Measurements from ENCODE around the gene YWHAH. TPM values are rescaled to one million over a fixed set of nuclear protein-coding genes. Genes with fewer than 3 reads are reported as not detected.

YWHAH gene
- total and polyA plus RNA-seq, 9 of the 15 experiments (the other 6 are each of a cell fraction or from before 2014, with no cell fraction given), result 32.0 to 177 (median 114) TPM

DNA sequence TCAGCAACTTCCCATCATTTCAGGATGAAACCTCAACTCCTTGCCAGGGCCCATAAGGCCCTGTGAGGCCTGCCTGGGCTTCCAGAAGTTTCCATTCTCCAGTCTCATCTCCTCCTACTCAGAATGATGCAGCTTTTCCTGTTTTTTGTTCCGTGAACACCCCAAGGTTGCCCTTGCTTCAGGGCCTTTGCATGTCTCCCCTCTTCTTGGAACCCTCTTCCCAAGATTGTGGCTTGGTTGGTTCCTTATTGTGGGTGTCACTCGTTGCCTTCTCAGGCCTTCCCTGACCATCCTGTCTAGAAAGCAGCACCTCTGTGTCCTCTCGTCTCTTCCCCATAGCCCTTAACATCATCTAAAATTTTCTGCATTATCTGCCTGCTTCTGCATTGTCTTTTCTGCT is 23.2 kb upstream of the YWHAH start:
- Histone ChIP-seq H3K36me3 (ENCODE audit: control insufficient read depth, insufficient read depth, low read length) (no peaks in the 10 kb centered on the region; the same call in 2 of the 3 replicates), H3K9ac (ENCODE audit: insufficient read depth in 1 of 2, low read depth in 2 of 2, low read length in 2 of 2) (no peak overlapping the region; a peak in 1 of 4 replicates), H3K9me1 (ENCODE audit: control insufficient read depth, insufficient read depth, low read length) (peaks cover 4% of the 10 kb centered on the region), H3K27ac (ENCODE audit: extremely low read depth, low read depth, low read length) (no peak overlapping the region), H3K27me3 (ENCODE audit: control insufficient read depth in 2 of 2, insufficient read depth in 2 of 2, low read length in 2 of 2) (no peaks in the 10 kb centered on the region), H3K4me2 (ENCODE audit: insufficient read depth, low read length) (no peak overlapping the region), H3K4me3 (no peak overlapping the region), H3K9me3 (replicated peaks; ENCODE audit: control insufficient read depth, insufficient read depth, low read depth, low read length) (no peaks in the 10 kb centered on the region), H2AFZ (ENCODE audit: low read depth, low read length) (no peak overlapping the region), H4K20me1 (replicated peaks; ENCODE audit: control insufficient read depth, insufficient read depth, low read length) (no peaks in the 10 kb centered on the region), H3K4me1 (replicated peaks in 1 of 2; ENCODE audit: control insufficient read depth in 2 of 2, insufficient read depth in 2 of 2, low read length in 2 of 2) (peaks cover 0 to 8% of the 10 kb centered on the region in 2 experiments; a peak in 4 of 5 replicates), H3K79me2 (ENCODE audit: control insufficient read depth, insufficient read depth, low read length) (no peaks in the 10 kb centered on the region)
- BruUV-seq (replicated peaks), result no TSS peak
- intact Hi-C loops (cut with micrococcal nuclease), result no loop called here
- TF ChIP-seq CBX1 (IDR thresholded peaks at IDR 0.05; ENCODE audit: low read depth) (no peak), HDAC8 (tag; IDR thresholded peaks at IDR 0.05) (no peak), FOS (IDR thresholded peaks at IDR 0.05; ENCODE audit: extremely low read depth, insufficient read length) (no peak), MED1 (CRISPR knock-in tag; IDR thresholded peaks at IDR 0.05; ENCODE audit: borderline replicate concordance) (no peak), ELF2 (CRISPR knock-in tag; IDR thresholded peaks at IDR 0.05) (no peak), PURB (CRISPR knock-in tag; IDR thresholded peaks at IDR 0.05; ENCODE audit: low read depth) (no peak), SRSF3 (IDR thresholded peaks at IDR 0.05; ENCODE audit: insufficient read depth, low read length) (no peak), HMG20B (CRISPR knock-in tag; IDR thresholded peaks at IDR 0.05) (no peak)
- TF ChIP-seq, protein P1, sequence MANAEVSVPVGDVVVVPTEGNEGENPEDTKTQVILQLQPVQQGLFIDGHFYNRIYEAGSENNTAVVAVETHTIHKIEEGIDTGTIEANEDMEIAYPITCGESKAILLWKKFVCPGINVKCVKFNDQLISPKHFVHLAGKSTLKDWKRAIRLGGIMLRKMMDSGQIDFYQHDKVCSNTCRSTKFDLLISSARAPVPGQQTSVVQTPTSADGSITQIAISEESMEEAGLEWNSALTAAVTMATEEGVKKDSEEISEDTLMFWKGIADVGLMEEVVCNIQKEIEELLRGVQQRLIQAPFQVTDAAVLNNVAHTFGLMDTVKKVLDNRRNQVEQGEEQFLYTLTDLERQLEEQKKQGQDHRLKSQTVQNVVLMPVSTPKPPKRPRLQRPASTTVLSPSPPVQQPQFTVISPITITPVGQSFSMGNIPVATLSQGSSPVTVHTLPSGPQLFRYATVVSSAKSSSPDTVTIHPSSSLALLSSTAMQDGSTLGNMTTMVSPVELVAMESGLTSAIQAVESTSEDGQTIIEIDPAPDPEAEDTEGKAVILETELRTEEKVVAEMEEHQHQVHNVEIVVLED (CRISPR knock-in tag; IDR thresholded peaks at IDR 0.05), result no peak
- TF ChIP-seq, protein P2, sequence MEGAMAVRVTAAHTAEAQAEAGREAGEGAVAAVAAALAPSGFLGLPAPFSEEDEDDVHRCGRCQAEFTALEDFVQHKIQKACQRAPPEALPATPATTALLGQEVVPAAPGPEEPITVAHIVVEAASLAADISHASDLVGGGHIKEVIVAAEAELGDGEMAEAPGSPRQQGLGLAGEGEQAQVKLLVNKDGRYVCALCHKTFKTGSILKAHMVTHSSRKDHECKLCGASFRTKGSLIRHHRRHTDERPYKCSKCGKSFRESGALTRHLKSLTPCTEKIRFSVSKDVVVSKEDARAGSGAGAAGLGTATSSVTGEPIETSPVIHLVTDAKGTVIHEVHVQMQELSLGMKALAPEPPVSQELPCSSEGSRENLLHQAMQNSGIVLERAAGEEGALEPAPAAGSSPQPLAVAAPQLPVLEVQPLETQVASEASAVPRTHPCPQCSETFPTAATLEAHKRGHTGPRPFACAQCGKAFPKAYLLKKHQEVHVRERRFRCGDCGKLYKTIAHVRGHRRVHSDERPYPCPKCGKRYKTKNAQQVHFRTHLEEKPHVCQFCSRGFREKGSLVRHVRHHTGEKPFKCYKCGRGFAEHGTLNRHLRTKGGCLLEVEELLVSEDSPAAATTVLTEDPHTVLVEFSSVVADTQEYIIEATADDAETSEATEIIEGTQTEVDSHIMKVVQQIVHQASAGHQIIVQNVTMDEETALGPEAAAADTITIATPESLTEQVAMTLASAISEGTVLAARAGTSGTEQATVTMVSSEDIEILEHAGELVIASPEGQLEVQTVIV (CRISPR knock-in tag; IDR thresholded peaks at IDR 0.05; ENCODE audit: borderline replicate concordance), result no peak
- TF ChIP-seq, protein P3, sequence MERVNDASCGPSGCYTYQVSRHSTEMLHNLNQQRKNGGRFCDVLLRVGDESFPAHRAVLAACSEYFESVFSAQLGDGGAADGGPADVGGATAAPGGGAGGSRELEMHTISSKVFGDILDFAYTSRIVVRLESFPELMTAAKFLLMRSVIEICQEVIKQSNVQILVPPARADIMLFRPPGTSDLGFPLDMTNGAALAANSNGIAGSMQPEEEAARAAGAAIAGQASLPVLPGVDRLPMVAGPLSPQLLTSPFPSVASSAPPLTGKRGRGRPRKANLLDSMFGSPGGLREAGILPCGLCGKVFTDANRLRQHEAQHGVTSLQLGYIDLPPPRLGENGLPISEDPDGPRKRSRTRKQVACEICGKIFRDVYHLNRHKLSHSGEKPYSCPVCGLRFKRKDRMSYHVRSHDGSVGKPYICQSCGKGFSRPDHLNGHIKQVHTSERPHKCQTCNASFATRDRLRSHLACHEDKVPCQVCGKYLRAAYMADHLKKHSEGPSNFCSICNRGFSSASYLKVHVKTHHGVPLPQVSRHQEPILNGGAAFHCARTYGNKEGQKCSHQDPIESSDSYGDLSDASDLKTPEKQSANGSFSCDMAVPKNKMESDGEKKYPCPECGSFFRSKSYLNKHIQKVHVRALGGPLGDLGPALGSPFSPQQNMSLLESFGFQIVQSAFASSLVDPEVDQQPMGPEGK (CRISPR knock-in tag; IDR thresholded peaks at IDR 0.05; ENCODE audit: borderline replicate concordance), result no peak
- in situ Hi-C loops (cut with MboI), result no loop called here
- ChIA-PET POLR2A (no interaction called here), CTCF (ENCODE audit: low intra/inter-chr PET ratio) (no interaction called here)
- FAIRE-seq (no peak), ATAC-seq (no peak), DNase-seq (ENCODE audit: extremely low read depth in 1 of 4, low spot score in 3 of 4) (no peak)
- WGBS (ENCODE audit: insufficient coverage, low coverage, missing lambda C conversion rate), result 74% methylated on average over 3 of the region's 3 CpGs
